GM19025 (cell line): ENCODE data around the gene KMT2A.
"Not testable (repeated sequence)": the region's sequence is repeated elsewhere in the genome, so short reads cannot be mapped to it uniquely, and the experiment has no call there.

Experiments
- ATAC-seq: cut with Tn5 transposase; IDR thresholded peaks from one replicate; pipeline ENCODE4 v1.9.1; 2021; ENCODE audit warnings: mild to moderate bottlenecking, low read depth, moderate library complexity; ENCODE audit not compliant: unreplicated experiment

KMT2A gene

DNA sequence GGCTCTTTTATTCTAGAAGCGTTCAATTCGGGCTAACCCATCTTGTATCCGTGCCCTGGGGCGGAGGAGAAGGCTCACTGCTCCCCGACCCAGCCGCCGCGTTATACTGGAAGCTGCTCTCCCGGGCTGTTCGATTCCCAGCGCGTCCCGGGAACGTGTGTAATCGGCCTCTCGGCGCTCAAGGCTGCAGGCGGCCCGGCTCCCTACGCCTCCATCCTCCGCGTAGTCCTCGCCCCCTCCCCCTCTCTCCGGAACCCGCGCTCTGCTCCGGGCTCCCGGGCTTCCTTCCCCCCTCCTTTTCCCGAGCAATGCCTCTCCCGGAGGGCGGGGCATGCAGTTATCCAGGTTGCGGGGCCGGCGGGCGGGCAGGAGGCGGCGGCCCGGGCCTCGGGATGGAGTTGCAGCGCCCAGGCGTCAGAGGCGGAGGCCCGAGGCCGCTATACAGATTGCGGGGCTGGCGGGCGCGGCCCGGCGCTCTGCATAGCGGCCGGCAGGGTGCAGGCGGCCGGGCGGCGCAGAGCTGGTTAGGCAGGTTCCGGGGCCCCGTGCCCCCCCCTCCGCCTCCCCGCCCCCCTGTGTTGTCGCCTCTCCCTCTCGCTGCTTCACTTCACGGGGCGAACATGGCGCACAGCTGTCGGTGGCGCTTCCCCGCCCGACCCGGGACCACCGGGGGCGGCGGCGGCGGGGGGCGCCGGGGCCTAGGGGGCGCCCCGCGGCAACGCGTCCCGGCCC is at the start of gene KMT2A:
KMT2A (plus strand) TSS at position 600 of the 732 bp plus-strand sequence; CDS start at position 621, 21 bp downstream.
- peak; percentile 47 for ATAC-seq

DNA sequence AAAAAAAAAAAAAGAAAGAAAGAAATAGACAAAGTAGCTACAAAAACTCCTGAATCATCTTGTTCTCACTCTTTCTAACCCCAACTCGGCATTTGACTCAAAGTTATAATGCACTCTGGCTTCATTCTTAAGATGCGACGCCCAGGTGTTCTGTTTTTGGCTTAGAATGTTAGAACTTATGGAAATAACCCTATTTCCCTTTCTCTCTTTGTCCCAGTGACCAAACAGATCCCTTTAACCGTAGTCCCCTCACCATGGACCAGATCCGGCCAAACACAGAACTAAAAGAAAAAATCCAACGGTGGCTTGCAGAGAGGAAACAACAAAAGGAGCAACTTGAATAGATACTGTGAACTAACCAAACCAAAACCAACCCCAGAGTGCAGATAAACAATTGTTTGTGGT is 40.2 kb upstream of the KMT2A start:
- no peak for ATAC-seq

DNA sequence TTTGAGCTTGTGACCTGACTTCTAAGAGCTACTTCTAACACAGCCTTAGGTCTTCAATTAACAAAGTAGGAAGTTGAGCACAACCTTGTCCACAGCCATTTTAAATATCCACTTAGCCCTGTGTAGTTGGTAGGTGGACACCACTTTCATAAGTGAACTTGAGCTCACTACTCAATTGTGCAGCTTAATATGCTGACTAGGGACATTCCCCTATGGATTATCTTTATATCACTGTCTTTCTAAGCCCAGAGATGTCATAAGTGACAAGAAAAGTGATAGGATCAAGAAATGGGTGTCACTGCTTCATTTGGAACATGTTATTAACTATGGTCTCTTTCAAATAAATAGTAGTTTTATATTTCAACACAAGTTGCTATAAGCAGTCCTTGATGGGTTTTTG is 38.8 kb upstream of the KMT2A start:
- no peak for ATAC-seq

DNA sequence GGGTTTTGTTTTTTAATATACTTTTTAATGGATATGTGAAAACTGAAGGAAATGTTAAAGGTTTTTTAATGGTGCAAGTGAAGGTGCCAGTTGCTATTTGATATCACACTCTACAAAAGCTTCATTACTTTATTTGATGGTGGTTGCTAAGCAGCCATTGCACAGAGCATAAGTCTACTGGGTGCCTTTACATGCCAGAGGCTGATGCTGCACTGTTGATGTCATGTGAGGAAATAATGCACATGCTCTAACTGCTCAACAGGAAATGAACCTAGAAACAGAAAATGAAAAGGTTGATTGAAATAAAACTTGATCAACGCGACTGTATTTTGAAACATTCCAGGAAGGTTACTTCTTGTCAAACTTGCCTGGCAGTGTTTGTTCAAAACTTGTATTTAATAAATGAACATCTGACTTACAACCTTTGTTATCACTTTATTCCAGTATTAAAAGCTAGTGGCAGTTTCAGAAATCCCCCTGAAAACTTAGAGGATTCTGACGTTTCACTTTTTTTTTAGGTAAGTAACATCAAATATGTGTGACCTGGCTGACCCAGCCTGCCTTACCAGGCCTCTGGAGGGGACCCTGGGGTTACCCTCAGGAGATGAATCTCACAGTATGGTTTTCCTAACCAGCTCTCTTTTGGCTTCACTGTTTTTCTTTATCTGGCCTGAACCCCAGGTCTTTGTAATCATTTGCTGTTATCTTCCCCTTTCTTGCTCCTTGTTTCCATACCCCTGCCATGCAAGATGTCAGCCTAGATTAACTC is 37.3 kb upstream of the KMT2A start:
- ATAC-seq: no peak

DNA sequence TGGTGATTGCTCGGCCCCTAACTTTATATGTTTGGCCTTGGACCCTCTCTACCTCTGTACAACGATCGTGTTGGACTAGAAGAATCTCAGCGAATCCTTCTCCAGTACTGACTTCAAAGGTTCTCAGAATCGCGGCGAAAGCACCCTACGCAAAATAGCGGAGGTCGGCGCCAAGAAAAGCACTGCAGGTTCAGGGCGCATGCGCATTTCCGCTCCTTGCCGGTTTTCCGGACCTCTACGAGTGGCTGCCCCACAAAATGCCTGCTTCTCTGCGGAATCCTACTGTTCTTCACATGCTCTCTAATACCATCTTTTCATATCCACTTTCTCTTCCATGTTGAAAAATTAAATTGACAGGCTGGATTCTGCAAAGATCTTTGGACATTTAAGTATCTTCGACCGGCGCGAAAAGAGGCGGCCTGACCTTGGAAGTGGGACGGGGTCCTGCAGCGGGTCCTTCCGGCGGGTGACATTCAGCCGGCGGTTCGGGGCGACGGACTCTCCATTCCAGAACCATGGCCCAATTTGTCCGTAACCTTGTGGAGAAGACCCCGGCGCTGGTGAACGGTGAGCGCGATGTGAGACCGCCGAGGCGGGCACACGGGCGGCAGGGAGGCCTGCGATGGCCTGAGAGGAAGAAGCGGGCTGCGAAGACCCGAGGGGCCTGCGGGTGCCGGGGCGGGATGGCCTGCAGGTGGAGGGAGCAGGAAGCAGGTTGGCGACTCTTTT is 35.0 kb upstream of the KMT2A start, which contains the start of gene ATP5MG:
ATP5MG (plus strand) TSS at position 456 of the 729 bp plus-strand sequence; CDS start at position 516, 60 bp downstream.
- no peak for ATAC-seq

DNA sequence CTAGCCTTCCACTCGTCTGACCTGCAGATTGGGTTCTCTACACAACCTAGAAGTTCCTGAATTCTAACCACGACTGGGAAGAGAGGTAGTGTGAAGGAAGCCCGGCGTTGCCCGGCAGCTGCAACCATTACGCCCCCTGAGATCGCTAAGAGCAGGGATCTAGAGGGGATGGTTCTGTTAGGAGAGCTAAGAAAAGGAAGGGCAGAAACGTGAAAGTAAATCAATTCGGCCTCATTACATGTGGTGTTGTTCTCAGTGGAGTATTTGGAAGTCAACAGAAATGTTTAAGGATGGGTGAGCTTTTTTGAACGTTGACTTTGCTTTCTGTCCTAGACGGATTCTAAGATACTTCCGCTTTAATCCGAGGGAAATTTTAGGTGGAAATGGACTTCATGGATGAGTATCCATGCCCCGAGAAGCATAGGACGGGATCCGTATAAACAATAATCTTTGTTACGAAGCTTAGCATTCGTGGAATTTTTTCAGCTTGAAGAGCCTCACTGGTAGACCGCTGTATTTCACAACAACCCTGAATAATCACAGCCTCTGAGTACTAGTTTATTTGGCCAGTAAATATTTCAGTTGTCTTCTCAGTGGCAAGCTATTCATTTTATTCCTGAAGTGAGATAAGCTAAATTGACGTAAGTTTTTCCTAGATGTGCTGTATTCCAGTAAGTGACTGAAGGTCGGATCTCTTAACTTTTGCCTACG is 34.3 kb upstream of the KMT2A start:
- no peak for ATAC-seq

DNA sequence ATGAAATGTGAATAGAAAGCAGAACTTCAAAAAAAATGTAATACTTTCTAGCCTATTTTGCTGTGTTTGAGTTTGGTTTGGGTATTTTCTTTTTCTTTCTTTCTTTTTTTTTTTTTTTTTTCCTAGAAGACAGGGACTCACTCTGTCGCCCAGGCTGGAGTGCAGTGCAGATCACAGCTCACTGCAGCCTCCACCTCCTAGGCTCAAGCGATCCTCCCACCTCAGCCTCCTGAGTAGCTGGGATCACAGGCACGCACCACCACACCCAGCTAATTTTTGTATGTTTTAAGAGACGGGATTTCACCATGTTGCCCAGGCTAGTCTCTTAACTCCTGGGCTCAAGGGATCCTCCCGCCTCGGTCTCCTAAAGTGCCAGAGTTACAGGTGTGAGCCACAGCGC is 33.7 kb upstream of the KMT2A start:
- not testable (repeated sequence) for ATAC-seq

DNA sequence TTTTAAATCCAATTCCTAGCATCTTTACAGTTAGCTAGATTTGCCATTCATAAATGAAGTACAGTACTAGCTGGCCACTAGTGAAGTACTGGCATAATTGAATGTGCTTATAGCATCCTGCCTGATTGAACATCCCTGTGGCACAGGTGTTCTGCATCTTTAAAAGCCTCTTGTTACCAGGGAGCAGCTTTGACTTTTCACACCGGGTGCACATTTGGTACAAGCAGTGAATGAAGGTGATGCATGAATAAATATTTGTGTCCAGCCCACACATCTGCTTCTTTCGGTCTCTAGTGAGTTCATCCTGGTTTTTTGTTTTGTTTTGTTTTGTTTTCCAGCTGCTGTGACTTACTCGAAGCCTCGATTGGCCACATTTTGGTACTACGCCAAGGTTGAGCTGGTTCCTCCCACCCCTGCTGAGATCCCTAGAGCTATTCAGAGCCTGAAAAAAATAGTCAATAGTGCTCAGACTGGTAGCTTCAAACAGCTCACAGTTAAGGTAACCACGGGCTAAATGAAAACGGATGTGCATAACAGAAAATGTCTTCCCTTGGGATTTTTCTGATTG is 29.6 kb upstream of the KMT2A start:
- ATAC-seq: no peak

DNA sequence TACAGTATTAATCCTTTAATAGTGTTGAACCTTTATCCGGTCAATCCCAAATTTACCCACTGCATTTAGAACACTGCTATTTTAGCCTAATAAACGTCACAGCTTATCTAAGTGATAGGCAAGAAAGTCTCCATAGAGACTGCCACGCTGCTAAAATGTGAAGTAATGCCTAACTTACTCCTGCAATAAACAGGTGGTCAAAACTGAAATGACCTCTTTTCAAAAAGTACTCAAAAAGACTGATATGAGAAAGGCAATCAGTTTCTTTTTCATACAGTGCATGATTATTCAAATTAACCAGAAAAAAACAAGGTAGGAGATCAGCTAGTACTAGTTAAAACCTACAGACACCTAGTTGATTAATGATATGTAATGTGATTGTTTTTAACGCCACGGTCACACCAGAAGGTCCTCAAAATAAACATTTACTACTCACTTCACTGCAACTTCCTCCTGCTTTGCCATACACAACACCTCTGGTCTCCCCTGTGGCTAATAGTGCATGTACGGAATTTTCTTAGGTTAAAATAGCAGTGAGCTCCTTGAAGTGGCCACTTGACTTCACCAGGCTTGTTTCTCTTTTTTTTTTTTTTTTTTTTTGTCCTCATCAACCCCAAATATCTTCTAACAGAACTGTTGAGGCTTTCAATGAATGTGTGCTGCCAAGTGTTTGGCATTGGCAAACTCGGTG is 26.1 kb upstream of the KMT2A start:
- ATAC-seq: peak; percentile 54

DNA sequence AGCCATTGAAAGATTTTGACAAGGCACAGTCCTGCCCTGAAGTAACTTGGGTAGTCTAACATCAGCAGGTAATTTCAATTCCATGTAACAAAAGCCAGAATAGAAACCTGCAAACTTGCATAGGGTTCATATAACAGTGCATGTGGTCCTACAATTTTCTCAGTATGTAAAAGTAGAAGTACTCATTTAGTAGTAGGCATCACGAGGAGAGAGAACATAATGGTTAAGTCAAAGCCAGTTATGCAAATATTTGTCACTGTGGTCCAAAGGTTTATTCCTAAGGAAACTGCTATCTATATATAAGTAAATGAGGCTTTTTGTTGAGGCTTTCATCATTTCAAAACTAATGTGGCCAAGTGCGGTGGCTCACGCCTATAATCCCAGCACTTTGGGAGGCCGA is 24.8 kb upstream of the KMT2A start:
- ATAC-seq: no peak

DNA sequence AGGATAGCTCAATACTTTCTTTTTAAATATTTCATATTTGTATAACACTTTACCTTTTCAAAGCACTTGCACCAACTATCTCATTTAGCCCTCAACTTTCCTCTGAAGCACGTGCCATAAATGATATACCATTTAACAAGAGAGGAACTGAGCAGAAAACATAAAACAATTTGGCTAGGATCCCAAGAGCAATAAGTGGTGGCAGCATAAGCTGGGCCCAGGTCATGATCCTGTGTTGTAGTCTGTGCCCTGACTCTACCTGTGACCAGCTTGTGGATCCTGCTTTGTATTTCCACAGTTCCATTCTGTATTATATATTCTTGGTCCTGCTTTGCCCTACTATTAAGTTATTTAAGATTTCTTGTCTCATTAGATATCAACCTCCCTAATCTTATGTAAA is 23.4 kb upstream of the KMT2A start:
- no peak for ATAC-seq

DNA sequence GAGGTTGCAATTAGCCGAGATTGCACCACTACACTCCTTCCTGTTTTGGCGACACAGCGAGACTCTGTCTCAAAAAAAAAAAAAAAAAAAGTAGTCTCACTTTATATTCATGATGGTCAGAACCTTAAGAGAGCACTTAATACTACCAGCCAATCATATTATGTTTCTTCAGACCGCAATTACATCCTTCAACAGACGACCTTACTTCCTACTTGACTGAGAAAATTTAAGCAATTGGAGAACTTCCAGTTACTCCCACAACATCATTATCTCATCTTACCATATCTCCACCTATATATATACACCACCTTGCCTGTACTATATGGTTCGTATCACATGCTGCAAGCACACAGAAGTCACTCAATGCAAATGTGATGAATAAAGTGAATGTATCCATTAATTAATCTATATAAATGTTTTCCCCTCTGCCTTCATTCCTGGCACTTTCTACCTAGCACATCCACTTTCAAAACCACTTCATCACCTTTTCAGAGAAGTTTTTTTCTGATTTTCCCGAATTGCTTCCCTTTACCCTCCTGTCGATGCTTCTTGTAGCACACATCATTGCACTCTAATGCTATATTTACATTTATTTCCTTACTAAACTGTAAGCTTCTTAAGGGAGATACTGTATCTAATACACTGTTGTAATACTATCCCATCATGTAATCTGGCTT is 21.1 kb upstream of the KMT2A start:
- no peak for ATAC-seq

DNA sequence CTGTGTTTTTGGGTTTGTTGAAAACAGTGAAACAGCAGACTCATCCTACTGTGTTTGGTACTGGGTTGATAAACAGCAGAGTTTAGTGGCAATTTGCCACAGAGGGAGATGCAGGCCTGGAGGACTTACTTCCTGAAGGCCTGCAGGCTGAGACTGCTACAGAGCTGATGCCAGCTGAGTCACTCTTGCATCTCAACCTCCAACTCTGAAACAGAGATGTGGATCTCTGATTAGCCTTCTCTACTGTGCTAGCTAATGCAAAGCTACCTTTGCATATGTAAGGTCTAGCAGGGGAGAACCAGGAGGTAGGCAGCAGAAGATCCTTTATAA is 20.6 kb upstream of the KMT2A start:
- ATAC-seq: no peak

DNA sequence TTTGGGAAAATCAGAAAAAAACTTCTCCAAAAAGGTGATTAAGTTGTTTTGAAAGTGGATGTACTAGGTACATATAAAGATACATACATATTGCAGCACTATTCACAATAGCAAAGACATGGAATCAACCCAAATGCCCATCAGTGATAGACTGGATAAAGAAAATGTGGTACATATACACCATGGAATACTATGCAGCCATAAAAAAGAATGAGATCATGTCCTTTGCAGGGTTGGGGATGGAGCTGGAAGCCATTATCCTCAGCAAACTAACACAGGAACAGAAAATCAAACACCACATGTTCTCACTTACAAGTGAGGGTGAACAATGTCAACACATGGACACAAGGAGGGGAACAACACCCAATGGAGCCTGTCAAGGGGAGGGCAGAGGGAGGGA is 19.4 kb upstream of the KMT2A start:
- not testable (repeated sequence) for ATAC-seq

DNA sequence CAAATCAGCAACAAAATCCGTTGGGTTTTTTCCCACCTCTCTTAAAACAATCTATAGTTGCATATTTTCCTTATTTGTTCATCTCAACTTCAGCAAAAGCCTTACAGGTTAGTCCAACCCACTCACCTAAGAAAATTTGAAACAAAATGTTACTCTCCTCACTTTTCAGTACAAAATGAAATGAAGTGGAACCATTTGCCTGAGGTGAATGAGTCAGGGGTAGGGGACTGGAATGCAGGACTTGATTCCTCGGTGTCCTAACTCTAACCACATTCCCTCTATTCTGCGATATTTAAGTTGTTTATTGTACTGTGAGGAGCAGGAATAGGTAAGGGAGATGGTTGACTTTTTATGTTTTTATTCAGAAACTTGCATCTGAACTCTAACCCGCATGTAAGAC is 18.5 kb upstream of the KMT2A start:
- ATAC-seq: no peak

DNA sequence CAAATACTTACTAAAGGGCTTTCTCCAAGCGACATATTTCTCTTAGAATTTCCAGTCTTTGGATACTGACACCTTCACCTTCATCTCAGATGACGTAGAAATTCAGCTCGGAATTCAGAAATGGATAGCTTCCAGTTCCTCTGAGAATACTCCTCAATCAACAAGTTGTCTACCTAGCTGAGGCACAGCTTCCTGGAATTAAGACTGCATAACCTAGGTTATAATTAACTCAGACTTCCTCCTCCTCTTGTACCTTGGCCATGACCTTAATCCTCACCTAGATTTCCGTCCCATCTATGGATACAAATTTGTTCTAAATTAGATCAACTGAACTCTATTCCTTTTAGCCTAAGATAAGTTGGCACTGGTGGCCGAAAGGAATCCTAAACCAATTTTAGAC is 17.5 kb upstream of the KMT2A start:
- no peak for ATAC-seq

DNA sequence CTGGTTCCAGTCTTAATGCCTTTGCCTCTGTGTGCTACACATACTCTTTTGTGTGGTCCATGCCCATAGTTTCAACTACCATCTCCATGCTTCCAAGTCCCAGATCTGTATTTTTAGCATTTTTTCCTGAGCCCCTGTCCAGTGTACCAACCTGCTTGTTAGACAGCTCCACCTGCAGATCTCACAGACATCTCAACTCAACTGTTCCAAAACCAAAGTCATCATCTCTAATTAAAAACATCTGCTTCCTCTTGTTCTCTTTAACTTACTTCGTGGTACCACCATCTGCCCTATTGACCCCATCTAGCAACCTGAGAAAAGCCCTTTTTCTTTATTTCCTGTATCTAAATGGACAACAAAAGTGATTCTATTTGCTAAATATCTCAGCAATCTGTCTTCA is 8.6 kb upstream of the KMT2A start:
- no peak for ATAC-seq

DNA sequence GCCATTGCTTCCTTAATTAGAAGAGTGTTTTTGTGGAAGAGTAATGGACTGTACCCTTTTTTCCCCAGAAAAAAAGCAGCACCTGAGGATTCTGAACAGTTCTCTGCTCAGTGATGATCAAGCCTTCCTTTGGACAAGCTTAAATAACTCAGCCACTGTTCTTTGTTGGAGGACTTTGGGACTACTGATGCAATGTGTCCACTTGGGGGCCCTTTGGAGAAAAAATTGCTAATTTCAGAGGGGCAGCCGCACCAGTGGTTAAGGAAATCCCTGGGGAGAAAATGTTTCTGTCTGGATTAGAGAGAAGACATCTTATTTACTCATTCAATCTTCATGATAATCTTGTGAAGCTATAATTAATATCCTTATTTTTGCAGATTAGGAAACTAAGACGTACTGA is 5.3 kb upstream of the KMT2A start:
- no peak for ATAC-seq

DNA sequence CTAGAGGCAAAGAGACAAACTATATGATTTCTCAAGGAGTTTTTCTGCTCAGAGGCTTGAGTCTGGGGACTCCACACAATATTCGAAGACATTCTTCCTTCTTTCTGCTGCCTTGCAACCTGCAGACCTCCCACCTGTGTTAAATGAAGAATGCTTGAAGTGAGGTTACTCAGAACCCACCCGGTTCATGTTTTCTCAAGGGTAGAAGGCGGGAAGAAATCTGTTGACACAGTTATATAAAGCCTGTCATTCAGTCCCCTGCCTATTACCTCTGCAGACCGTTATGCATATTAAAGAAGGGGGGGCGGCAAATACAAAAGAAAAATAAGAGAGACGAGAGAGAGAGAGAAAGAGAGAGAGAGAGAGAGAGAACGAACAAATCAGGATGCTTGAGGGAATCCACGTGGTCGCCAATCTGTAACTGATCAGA is 2.2 kb upstream of the KMT2A start:
- no peak for ATAC-seq
